Transverse colon (tissue), 4 donors: ENCODE measurements around the gene TPO.

ENCODE experiments used
- POLR2AphosphoS5 ChIP-seq, 3 donors: sonication (generic); formaldehyde crosslinking; IDR thresholded peaks; one replicate each; pipeline ENCODE4 v1.6.1; 2016; ENCODE audit warnings: antibody characterized with exemption in 3 of 3
- TF ChIP-seq, protein P1 (sequence below), 5 experiments: fragments of 200-600 bp in 3 of 5; fragments of 450-650 bp in 2 of 5; sonication (generic) in 3 of 5; IDR thresholded peaks; 1 replicate in 2 of 5; 2 replicates in 3 of 5; pipeline ENCODE4 v1.5.1; 2016 to 2017; ENCODE audit warnings: antibody characterized with exemption in 5 of 5, inconsistent platforms in 3 of 5, mild to moderate bottlenecking in 2 of 5, moderate library complexity in 1 of 5

- TF ChIP-seq POLR2AphosphoS5 (IDR thresholded peaks at IDR 0.05) = no peak
- TF ChIP-seq, protein P1, sequence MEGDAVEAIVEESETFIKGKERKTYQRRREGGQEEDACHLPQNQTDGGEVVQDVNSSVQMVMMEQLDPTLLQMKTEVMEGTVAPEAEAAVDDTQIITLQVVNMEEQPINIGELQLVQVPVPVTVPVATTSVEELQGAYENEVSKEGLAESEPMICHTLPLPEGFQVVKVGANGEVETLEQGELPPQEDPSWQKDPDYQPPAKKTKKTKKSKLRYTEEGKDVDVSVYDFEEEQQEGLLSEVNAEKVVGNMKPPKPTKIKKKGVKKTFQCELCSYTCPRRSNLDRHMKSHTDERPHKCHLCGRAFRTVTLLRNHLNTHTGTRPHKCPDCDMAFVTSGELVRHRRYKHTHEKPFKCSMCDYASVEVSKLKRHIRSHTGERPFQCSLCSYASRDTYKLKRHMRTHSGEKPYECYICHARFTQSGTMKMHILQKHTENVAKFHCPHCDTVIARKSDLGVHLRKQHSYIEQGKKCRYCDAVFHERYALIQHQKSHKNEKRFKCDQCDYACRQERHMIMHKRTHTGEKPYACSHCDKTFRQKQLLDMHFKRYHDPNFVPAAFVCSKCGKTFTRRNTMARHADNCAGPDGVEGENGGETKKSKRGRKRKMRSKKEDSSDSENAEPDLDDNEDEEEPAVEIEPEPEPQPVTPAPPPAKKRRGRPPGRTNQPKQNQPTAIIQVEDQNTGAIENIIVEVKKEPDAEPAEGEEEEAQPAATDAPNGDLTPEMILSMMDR (IDR thresholded peaks at IDR 0.05) = no peak
These were observed 172.4 kb downstream of the TPO start for GRCh38 chr2:1585635-1586034.
